OCI-LY1 (cell line): ENCODE measurements around the gene TM9SF4.

ENCODE experiments used
- EZH2 ChIP-seq: fragments of 200-600 bp; sonication (generic), shearing (Covaris generic); IDR thresholded peaks from 2 replicates; pipeline ENCODE4 v1.8.0; 2017; ENCODE audit warnings: borderline replicate concordance, mixed run types, mild to moderate bottlenecking, antibody characterized with exemption, low read length, moderate library complexity, mixed read lengths
- TF ChIP-seq, protein P1 (sequence below): fragments of 200-600 bp; sonication (generic), shearing (Covaris generic); IDR thresholded peaks from 2 replicates; pipeline ENCODE4 v1.5.1; 2017; ENCODE audit warnings: mild to moderate bottlenecking, antibody characterized with exemption, low read length, moderate library complexity, mixed read lengths

- TF ChIP-seq, protein P1, sequence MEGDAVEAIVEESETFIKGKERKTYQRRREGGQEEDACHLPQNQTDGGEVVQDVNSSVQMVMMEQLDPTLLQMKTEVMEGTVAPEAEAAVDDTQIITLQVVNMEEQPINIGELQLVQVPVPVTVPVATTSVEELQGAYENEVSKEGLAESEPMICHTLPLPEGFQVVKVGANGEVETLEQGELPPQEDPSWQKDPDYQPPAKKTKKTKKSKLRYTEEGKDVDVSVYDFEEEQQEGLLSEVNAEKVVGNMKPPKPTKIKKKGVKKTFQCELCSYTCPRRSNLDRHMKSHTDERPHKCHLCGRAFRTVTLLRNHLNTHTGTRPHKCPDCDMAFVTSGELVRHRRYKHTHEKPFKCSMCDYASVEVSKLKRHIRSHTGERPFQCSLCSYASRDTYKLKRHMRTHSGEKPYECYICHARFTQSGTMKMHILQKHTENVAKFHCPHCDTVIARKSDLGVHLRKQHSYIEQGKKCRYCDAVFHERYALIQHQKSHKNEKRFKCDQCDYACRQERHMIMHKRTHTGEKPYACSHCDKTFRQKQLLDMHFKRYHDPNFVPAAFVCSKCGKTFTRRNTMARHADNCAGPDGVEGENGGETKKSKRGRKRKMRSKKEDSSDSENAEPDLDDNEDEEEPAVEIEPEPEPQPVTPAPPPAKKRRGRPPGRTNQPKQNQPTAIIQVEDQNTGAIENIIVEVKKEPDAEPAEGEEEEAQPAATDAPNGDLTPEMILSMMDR = no peak
- no peak for TF ChIP-seq EZH2
These were observed 31.1 kb downstream of the TM9SF4 start for GRCh38 chr20:32140603-32141002.
